ENCODE data around the gene ICE1.

ICE1 gene

DNA sequence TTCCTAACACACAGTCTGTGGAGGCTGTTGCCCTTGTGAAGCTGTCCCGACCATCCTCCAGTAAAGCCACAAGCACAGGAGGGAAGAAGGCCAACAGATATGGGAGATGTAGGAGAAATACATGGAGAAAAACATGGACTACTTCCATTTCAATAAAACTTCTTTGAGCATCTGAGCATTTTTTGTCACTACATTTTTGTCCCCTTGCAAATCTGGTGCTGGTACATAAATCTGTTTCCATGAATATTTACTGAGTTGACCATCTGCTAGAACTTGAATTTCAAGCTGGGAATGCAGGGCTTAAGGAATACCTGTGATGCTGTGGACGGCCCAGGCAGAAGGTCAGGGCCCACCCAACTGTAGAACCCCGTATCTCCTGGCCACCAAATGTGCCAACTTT, 43.9 kb upstream of the ICE1 start:
- in situ Hi-C loops (cut with MboI; ENCODE audit: low pct_unique_long_range_greater_than_20kb, low sequenced_read_pairs, unreplicated experiment) = no loop called here
- TF ChIP-seq, protein P1, sequence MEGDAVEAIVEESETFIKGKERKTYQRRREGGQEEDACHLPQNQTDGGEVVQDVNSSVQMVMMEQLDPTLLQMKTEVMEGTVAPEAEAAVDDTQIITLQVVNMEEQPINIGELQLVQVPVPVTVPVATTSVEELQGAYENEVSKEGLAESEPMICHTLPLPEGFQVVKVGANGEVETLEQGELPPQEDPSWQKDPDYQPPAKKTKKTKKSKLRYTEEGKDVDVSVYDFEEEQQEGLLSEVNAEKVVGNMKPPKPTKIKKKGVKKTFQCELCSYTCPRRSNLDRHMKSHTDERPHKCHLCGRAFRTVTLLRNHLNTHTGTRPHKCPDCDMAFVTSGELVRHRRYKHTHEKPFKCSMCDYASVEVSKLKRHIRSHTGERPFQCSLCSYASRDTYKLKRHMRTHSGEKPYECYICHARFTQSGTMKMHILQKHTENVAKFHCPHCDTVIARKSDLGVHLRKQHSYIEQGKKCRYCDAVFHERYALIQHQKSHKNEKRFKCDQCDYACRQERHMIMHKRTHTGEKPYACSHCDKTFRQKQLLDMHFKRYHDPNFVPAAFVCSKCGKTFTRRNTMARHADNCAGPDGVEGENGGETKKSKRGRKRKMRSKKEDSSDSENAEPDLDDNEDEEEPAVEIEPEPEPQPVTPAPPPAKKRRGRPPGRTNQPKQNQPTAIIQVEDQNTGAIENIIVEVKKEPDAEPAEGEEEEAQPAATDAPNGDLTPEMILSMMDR (IDR thresholded peaks at IDR 0.05; ENCODE audit: extremely low read depth, insufficient read depth, missing control alignments) = no peak
- DNase-seq (ENCODE audit: low spot score) = no peak

DNA sequence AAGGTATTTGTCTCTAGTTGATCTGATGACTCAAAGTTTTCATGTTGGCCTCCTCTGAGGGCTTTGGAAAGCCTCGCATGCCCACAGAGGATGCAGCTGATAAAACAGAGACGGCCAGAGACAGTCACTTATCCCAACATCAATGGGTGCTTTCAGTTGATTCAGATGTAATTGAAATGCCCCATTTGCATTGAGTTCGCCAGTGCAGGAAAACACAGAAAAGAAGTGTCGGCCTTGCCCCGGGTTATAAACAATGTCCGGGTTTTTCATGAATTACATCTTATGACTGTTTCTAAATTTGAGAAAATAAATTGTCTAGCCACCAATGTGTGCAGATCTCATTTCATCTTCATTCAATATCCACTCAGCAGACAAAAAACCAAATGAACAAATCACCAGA, 42.2 kb upstream of the ICE1 start:
- DNase-seq (ENCODE audit: low spot score) = no peak
- in situ Hi-C loops (cut with MboI; ENCODE audit: low pct_unique_long_range_greater_than_20kb, low sequenced_read_pairs, unreplicated experiment) = no loop called here
- TF ChIP-seq, protein P1 (IDR thresholded peaks at IDR 0.05; ENCODE audit: extremely low read depth, insufficient read depth, missing control alignments) = no peak

DNA sequence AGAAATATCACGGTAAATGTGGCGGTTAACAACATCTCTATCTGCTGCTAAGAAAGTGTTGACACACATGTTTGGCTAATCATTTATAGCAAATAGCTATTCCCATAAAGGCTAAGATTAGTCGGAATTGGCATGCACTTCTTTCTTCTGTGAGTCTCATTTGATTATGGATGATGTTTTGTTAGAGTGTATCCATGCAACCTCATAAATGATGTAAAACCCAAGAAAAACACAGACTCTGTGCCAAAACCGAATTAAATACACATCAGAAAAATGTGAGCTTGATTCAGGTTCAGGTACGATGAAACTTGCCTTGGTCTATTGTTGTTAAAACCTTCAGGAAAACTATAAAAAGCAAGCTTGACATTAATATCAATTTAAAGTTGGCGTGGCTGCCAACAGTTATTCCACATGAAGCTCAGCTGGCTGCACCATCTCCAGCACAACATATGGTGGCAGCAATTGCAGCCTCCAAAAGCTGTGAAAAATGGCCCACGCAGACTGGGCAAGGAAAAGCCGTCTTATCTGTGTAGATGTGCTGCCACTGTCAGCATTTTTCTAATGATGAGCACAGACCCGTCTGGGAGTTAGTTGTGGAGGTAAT, 41.1 kb upstream of the ICE1 start:
- in situ Hi-C loops (cut with MboI; ENCODE audit: low pct_unique_long_range_greater_than_20kb, low sequenced_read_pairs, unreplicated experiment) = no loop called here
- DNase-seq (ENCODE audit: low spot score) = no peak

DNA sequence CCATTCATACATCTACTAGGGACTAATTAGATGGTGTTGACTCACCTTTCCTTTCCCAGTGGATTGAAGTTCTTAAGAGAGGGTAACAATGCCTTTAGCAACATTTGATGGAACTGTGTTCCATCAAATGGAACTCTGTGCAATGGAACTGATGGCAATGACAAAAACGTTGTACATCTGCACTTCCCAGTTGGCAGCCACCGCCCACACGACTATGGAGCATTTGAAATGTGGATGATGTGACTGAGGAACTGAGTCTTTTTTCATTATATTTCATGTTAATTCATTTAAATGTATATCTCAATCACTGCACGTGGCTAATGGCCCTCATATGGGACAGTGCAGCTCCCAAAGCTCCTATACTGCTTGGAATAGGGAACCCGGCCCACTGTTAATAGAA, 39.0 kb upstream of the ICE1 start:
- DNase-seq (ENCODE audit: low spot score) = no peak
- in situ Hi-C loops (cut with MboI; ENCODE audit: low pct_unique_long_range_greater_than_20kb, low sequenced_read_pairs, unreplicated experiment) = no loop called here
- TF ChIP-seq, protein P1 (IDR thresholded peaks at IDR 0.05; ENCODE audit: extremely low read depth, insufficient read depth, missing control alignments) = no peak

More for the DNA sequence above, 41.1 kb upstream of the ICE1 start:
- TF ChIP-seq, protein P1 (IDR thresholded peaks at IDR 0.05; ENCODE audit: extremely low read depth, insufficient read depth, missing control alignments) = no peak

DNA sequence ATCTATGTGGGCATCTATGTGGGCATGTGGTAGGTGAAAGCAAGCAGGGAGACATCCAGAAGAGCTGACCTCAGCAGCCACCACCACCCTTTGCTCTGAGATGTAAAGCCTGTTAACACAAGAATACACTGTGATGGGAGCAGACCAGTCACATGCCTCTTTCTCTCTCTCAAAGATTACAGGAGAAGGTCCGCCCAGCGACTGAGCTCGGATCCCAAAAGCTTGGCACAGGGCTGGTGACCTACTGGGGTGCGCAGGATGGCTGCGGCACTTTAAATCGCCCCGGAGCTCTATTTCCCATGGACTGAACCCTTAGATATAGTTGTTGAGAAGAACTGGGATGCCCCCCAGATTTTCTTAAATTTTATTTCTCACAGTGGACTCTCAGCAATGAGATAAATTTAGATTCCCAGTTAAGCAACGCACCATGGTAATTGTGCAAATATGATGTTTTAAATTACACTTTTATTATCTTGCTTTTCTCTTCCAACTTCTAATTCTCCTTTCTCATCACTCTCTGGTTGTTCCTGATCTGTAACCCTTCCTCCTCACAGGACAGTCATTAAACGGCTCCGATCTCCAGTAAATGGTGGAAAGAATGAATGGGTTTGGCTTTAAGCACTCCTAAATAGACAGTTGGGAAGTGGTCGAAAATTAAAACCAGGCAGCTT, 37.7 kb upstream of the ICE1 start:
- TF ChIP-seq, protein P1 (IDR thresholded peaks at IDR 0.05; ENCODE audit: extremely low read depth, insufficient read depth, missing control alignments) = no peak
- in situ Hi-C loops (cut with MboI; ENCODE audit: low pct_unique_long_range_greater_than_20kb, low sequenced_read_pairs, unreplicated experiment) = no loop called here
- no peak for DNase-seq (ENCODE audit: low spot score)

DNA sequence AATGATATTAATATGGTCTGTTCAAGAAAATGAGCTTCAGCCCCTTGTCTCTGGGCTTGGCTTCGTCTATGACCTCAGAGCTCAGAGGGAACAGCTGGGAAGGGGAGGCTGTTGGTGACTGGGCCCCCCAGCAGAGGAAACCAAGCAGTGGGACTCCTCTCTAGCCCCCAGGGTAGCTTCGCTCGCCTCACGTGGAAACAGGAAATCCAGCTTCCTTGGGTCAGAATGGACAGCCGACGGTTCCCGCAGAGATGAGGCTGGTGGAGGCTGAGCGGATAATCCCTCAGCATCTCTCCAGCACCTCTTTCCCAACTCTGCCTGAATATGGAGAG, 37.2 kb upstream of the ICE1 start:
- TF ChIP-seq, protein P1 (IDR thresholded peaks at IDR 0.05; ENCODE audit: extremely low read depth, insufficient read depth, missing control alignments) = no peak
- DNase-seq (ENCODE audit: low spot score) = no peak
- in situ Hi-C loops (cut with MboI; ENCODE audit: low pct_unique_long_range_greater_than_20kb, low sequenced_read_pairs, unreplicated experiment) = no loop called here
